OCI-LY7 (cell line): ENCODE measurements around the gene LDLRAP1. TPM values are rescaled to one million over a fixed set of nuclear protein-coding genes. Genes with fewer than 3 reads are reported as not detected.

Experiments used
- BruUV-seq: library from RNA; stranded (reverse); fragments of 400-500 nt; replicated peaks from 2 replicates; lab custom pipeline; 2021; lab: Mats Ljungman, UMichigan
- CTCF ChIA-PET: fragments of 300-600 bp; sonication (Branson Sonifier 250); formaldehyde crosslinking; loops from one replicate; lab custom pipeline; 2022; ENCODE audit warnings: antibody characterized with exemption; ENCODE audit not compliant: unreplicated experiment; lab: Charles Lee
- POLR2A ChIA-PET: fragments of 300-600 bp; sonication (Branson Sonifier 250); formaldehyde crosslinking; loops from one replicate; lab custom pipeline; 2022; ENCODE audit warnings: antibody characterized with exemption; lab: Charles Lee
- DNase-seq: peaks from one replicate; pipeline ENCODE4 v3.0.0-alpha.2; 2015; ENCODE audit warnings: low spot score
- H2AFZ ChIP-seq: fragments of 200-600 bp; sonication (generic), shearing (Covaris generic); 2 replicates; pipeline ENCODE4 v1.6.1; 2014; ENCODE audit warnings: mild to moderate bottlenecking, antibody characterized with exemption, low read length, moderate library complexity
- H3K27ac ChIP-seq: fragments of 200-600 bp; sonication (generic); 2 replicates; pipeline ENCODE4 v1.5.1; 2014; ENCODE audit warnings: mixed run types, low read depth, mild to moderate bottlenecking, moderate library complexity, low read length, inconsistent platforms; ENCODE audit not compliant: poor library complexity, severe bottlenecking
- H3K36me3 ChIP-seq: fragments of 200-600 bp; sonication (generic); 2 replicates; pipeline ENCODE4 v1.6.1; 2014; ENCODE audit warnings: mild to moderate bottlenecking, antibody characterized with exemption, low read length, moderate library complexity, mixed read lengths; ENCODE audit not compliant: insufficient read depth
- H3K4me1 ChIP-seq: fragments of 200-600 bp; sonication (generic); 2 replicates; pipeline ENCODE4 v1.5.1; 2014; ENCODE audit warnings: mild to moderate bottlenecking, low read length; ENCODE audit not compliant: insufficient read depth, poor library complexity, severe bottlenecking
- H3K4me2 ChIP-seq: fragments of 200-600 bp; sonication (generic); 2 replicates; pipeline ENCODE4 v1.6.1; 2014; ENCODE audit warnings: mild to moderate bottlenecking, low read length
- H3K4me3 ChIP-seq: fragments of 200-600 bp; sonication (generic); 2 replicates; pipeline ENCODE4 v1.5.1; 2014; ENCODE audit warnings: mild to moderate bottlenecking, low read depth, low read length; ENCODE audit not compliant: poor library complexity, severe bottlenecking
- H3K79me2 ChIP-seq: fragments of 200-600 bp; sonication (generic); 2 replicates; pipeline ENCODE4 v1.6.1; 2016; ENCODE audit warnings: low read depth, mild to moderate bottlenecking, low read length, moderate library complexity, mixed read lengths; ENCODE audit not compliant: insufficient read depth
- H3K9me2 ChIP-seq: fragments of 200-600 bp; sonication (generic); 2 replicates; pipeline ENCODE4 v1.6.1; 2016; ENCODE audit warnings: mild to moderate bottlenecking, low read length, mixed read lengths; ENCODE audit not compliant: insufficient read depth
- H3K9me3 ChIP-seq: fragments of 200-600 bp; sonication (generic); 2 replicates; pipeline ENCODE4 v1.6.1; 2014; ENCODE audit warnings: mild to moderate bottlenecking, mixed run types, low read length, mixed read lengths
- H4K20me1 ChIP-seq: fragments of 200-600 bp; sonication (generic); 2 replicates; pipeline ENCODE4 v1.6.1; 2014; ENCODE audit warnings: mild to moderate bottlenecking, antibody characterized with exemption, low read length, moderate library complexity, mixed read lengths; ENCODE audit not compliant: insufficient read depth
- CTCF ChIP-seq: fragments of 200-600 bp; sonication (generic); conservative IDR thresholded peaks from 2 replicates; pipeline ENCODE4 v1.5.1; 2014; ENCODE audit warnings: mild to moderate bottlenecking, antibody characterized with exemption, low read length, moderate library complexity, mixed read lengths
- EZH2phosphoT487 ChIP-seq: fragments of 200-600 bp; sonication (generic); IDR thresholded peaks from 2 replicates; pipeline ENCODE4 v1.6.1; 2018; ENCODE audit warnings: low read depth, borderline replicate concordance, mild to moderate bottlenecking, mixed run types, antibody characterized with exemption, low read length, moderate library complexity, mixed read lengths
- intact Hi-C: fragments of 100-400 bp; cut with micrococcal nuclease; formaldehyde crosslinking; loops from one replicate; pipeline ENCODE4 v1.10.0; 2022; ENCODE audit not compliant: unreplicated experiment
- total RNA-seq, 2 experiments: library from RNA; depleted of rRNA in 1 of 2; stranded (reverse); fragments of >200 nt in 1 of 2; shearing (Covaris generic) in 1 of 2; gene quantifications; 2 replicates each; pipeline ENCODE4 v1.2.3, GENCODE V29; 2014 to 2022

The LDLRAP1 gene
- total RNA-seq, 2 experiments from 2014 or later, result 14.9 to 36.2 TPM

GRCh38 chr1:25565626-25566025 lies 22.2 kb downstream of the LDLRAP1 start:
- Histone ChIP-seq H4K20me1 (no peaks in the 10 kb centered on the region), H2AFZ (peak overlapping the region; percentile 17; the same call in 1 of the 2 replicates), H3K9me3 (no peaks in the 10 kb centered on the region), H3K79me2 (0 out of 2 replicates have a peak, but pooled peaks cover 4% of the 10 kb centered on the region), H3K27ac (peak overlapping the region; percentile 75), H3K9me2 (no peaks in the 10 kb centered on the region), H3K4me2 (peak overlapping the region; percentile 77), H3K4me1 (peaks cover 73% of the 10 kb centered on the region), H3K4me3 (peak overlapping the region; percentile 42), H3K36me3 (peaks cover 13% of the 10 kb centered on the region; the same call in 1 of the 2 replicates)
- no peak for DNase-seq
- TF ChIP-seq EZH2phosphoT487 (no peak), CTCF (peak; percentile 25; the same call in 1 of the 2 replicates)
- no TSS peak for BruUV-seq
- ChIA-PET CTCF (interaction anchor here (0.6 to 2.1 kb wide), 6 partner anchors 12 to 333 kb away, joined by 3 to 23 read pairs (median 4); no protein-coding TSS in a partner anchor), POLR2A (interaction anchor here (0.5 to 4.0 kb wide), 9 partner anchors 12 to 326 kb away, joined by 3 to 51 read pairs (median 3); no protein-coding TSS in a partner anchor)
- intact Hi-C loops, result loop anchor here (1.0 kb wide), 2 partner anchors 45 to 245 kb away; no protein-coding TSS in a partner anchor

- CTCF ChIA-PET, result interaction anchor here (0.6 to 2.1 kb wide), 7 partner anchors 13 to 196 kb away, joined by 3 to 23 read pairs (median 4); no protein-coding TSS in a partner anchor
- BruUV-seq, result no TSS peak
- no peak for TF ChIP-seq CTCF
- TF ChIP-seq EZH2phosphoT487, result no peak
- Histone ChIP-seq H3K36me3 (peaks cover 13% of the 10 kb centered on the region; the same call in 1 of the 2 replicates), H2AFZ (peak overlapping the region; percentile 17; the same call in 1 of the 2 replicates), H4K20me1 (no peaks in the 10 kb centered on the region), H3K4me1 (peaks cover 67% of the 10 kb centered on the region), H3K4me2 (peak overlapping the region; percentile 77), H3K27ac (peak overlapping the region; percentile 75), H3K9me3 (no peaks in the 10 kb centered on the region), H3K79me2 (0 out of 2 replicates have a peak, but pooled peaks cover 4% of the 10 kb centered on the region), H3K9me2 (no peaks in the 10 kb centered on the region), H3K4me3 (peak overlapping the region; percentile 42)
- intact Hi-C loops, result loop anchor here (1.0 kb wide), 2 partner anchors 46 to 244 kb away; no protein-coding TSS in a partner anchor
- POLR2A ChIA-PET, result interaction anchor here (0.6 to 4.0 kb wide), 10 partner anchors 11 to 327 kb away, joined by 3 to 51 read pairs (median 3); partner anchors contain the start of gene LDLRAP1
- peak; percentile 25 for DNase-seq
These were observed 22.8 kb downstream of the LDLRAP1 start for GRCh38 chr1:25566176-25566729.
